CD4-positive, alpha-beta T cell (primary cell): ENCODE data around the gene VWA8. TPM values are rescaled to one million over a fixed set of nuclear protein-coding genes. Genes with fewer than 3 reads are reported as not detected.

Experiments
- ATAC-seq: fragments of 200-7000 bp; cut with Tn5 transposase; one replicate; pipeline ENCODE4 v1.10.0; 2022; ENCODE audit warnings: mild to moderate bottlenecking; ENCODE audit not compliant: poor library complexity
- CTCF ChIA-PET: fragments of 350-600 bp; sonication (Branson Sonifier 250); formaldehyde crosslinking; loops from one replicate; lab custom pipeline; 2021; ENCODE audit warnings: antibody characterized with exemption, inconsistent platforms; lab: Charles Lee
- POLR2A ChIA-PET: fragments of 350-600 bp; sonication (Branson Sonifier 250); formaldehyde crosslinking; loops from one replicate; lab custom pipeline; 2021; ENCODE audit warnings: antibody characterized with exemption, inconsistent platforms; lab: Charles Lee
- DNase-seq, 14 experiments: peaks; one replicate each; pipeline ENCODE4 v3.0.0-alpha.2; 2013 to 2020; ENCODE audit warnings: mixed read lengths in 2 of 14
- H3K27ac ChIP-seq, 2 donors: one replicate each; pipeline versions ENCODE4 v1.5.1 to v1.7.0; 2013; ENCODE audit warnings: low read length in 2 of 2, low read depth in 1 of 2, mild to moderate bottlenecking in 1 of 2
- H3K27me3 ChIP-seq, 2 experiments: 1 replicate in 1 of 2; 2 replicates in 1 of 2; pipeline versions ENCODE4 v1.6.1 to v1.7.0; 2013; ENCODE audit warnings: low read length in 2 of 2, control low read depth in 1 of 2, mild to moderate bottlenecking in 1 of 2, moderate library complexity in 1 of 2; ENCODE audit not compliant: insufficient read depth in 2 of 2, control insufficient read depth in 1 of 2
- H3K36me3 ChIP-seq: one replicate; pipeline ENCODE4 v1.6.1; 2013; ENCODE audit warnings: low read length, control low read depth; ENCODE audit not compliant: insufficient read depth
- H3K4me1 ChIP-seq: one replicate; pipeline ENCODE4 v1.6.1; 2013; ENCODE audit warnings: low read length, control low read depth; ENCODE audit not compliant: insufficient read depth
- H3K4me3 ChIP-seq: one replicate; pipeline ENCODE4 v1.5.1; 2013; ENCODE audit warnings: mild to moderate bottlenecking, low read length, moderate library complexity
- H3K9me3 ChIP-seq, 2 experiments: 1 replicate in 1 of 2; 2 replicates in 1 of 2; pipeline versions ENCODE4 v1.6.1 to v1.7.0; 2013; ENCODE audit warnings: low read length in 2 of 2, mild to moderate bottlenecking in 2 of 2, control low read depth in 1 of 2, moderate library complexity in 1 of 2; ENCODE audit not compliant: control insufficient read depth in 1 of 2, insufficient read depth in 1 of 2
- H3K27ac Mint-ChIP-seq: one replicate; pipeline ENCODE4 v1.8.0; 2020; ENCODE audit warnings: mixed read lengths
- H3K27me3 Mint-ChIP-seq: one replicate; pipeline ENCODE4 v1.8.0; 2021; ENCODE audit warnings: mixed read lengths
- H3K36me3 Mint-ChIP-seq: one replicate; pipeline ENCODE4 v1.8.0; 2021; ENCODE audit warnings: low read depth, mixed read lengths
- H3K4me1 Mint-ChIP-seq: one replicate; pipeline ENCODE4 v1.8.0; 2021; ENCODE audit warnings: low read depth, mixed read lengths
- H3K4me3 Mint-ChIP-seq: one replicate; pipeline ENCODE4 v1.8.0; 2020; ENCODE audit warnings: mild to moderate bottlenecking, mixed read lengths
- H3K9me3 Mint-ChIP-seq: one replicate; pipeline ENCODE4 v1.8.0; 2020; ENCODE audit warnings: mixed read lengths
- intact Hi-C, 2 experiments: fragments of 100-400 bp; cut with DNase I in 1 of 2; cut with micrococcal nuclease in 1 of 2; formaldehyde crosslinking; loops; one replicate each; pipeline versions ENCODE4 v1.15.1 to v1.9.0; 2023 to 2025; cut with DNase I, micrococcal nuclease
- total RNA-seq, 174 experiments: library from RNA in 2 of 174; stranded (reverse) in 2 of 174; gene quantifications; one replicate each; pipeline ENCODE4 v1.2.3 and lab custom pipeline; 2021 to 2026
- TF ChIP-seq, protein P1 (sequence below): fragments of 200-600 bp; IDR thresholded peaks from one replicate; pipeline ENCODE4 v1.8.0; 2022; ENCODE audit warnings: antibody characterized with exemption, mild to moderate bottlenecking

Gene VWA8
- total RNA-seq, 2 experiments from 2014 or later, result 18.7 to 19.0 TPM

DNA sequence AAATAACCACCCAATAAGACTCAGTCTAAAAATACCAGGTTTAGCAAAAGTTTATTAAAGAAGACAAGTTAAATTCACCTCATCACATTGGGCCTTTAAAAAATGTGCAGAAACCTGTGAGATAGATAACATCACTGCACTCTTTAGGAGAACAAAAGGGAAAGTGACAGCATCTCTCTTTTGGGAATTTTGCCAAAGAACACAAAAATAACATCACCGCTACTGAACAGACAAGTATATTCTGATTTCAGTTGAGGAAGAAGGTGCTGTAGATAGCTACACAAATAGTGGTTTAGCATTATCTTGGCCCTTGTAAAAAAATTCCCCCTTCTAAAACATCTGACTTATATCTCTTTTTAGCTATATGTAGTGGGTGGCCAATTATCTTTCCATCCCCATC, 244.7 kb downstream of the VWA8 start:
- Mint-ChIP-seq H3K36me3 (peaks cover 14% of the 10 kb centered on the region), H3K27me3 (no peaks in the 10 kb centered on the region), H3K9me3 (no peaks in the 10 kb centered on the region), H3K4me1 (no peaks in the 10 kb centered on the region), H3K4me3 (no peak overlapping the region), H3K27ac (no peak overlapping the region)
- POLR2A ChIA-PET, result no interaction called here
- CTCF ChIA-PET, result no interaction called here
- no peaks in the 10 kb centered on the region for H3K4me1 ChIP-seq
- no peaks in the 10 kb centered on the region for H3K27me3 ChIP-seq
- intact Hi-C loops, result no loop called here
- no peak overlapping the region for H3K4me3 ChIP-seq
- ATAC-seq, result no peak
- no peak overlapping the region for H3K27ac ChIP-seq
- no peak for DNase-seq
- H3K36me3 ChIP-seq, result peaks cover 18% of the 10 kb centered on the region
- TF ChIP-seq, protein P1, sequence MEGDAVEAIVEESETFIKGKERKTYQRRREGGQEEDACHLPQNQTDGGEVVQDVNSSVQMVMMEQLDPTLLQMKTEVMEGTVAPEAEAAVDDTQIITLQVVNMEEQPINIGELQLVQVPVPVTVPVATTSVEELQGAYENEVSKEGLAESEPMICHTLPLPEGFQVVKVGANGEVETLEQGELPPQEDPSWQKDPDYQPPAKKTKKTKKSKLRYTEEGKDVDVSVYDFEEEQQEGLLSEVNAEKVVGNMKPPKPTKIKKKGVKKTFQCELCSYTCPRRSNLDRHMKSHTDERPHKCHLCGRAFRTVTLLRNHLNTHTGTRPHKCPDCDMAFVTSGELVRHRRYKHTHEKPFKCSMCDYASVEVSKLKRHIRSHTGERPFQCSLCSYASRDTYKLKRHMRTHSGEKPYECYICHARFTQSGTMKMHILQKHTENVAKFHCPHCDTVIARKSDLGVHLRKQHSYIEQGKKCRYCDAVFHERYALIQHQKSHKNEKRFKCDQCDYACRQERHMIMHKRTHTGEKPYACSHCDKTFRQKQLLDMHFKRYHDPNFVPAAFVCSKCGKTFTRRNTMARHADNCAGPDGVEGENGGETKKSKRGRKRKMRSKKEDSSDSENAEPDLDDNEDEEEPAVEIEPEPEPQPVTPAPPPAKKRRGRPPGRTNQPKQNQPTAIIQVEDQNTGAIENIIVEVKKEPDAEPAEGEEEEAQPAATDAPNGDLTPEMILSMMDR, result no peak
- no peaks in the 10 kb centered on the region for H3K9me3 ChIP-seq

DNA sequence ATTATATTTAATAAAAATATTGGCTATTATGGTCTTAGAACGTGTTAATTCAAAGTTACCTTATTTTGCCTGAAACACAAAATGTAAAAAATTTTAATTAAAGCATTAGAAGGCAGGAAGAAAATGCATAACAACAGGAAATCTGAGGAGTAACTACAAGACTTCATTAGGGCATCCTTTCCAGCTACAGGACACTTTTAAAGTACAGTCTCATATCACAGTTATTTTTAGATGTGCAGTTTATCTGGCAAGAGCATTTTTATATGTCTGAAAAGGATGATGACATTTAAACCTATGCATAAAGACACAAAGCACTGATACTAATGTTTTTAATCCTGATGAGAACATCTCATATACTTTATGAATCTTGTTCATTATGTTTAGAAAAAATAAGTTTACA, 247.5 kb downstream of the VWA8 start:
- intact Hi-C loops, result no loop called here
- Mint-ChIP-seq H3K27me3 (no peaks in the 10 kb centered on the region), H3K36me3 (peaks cover 34% of the 10 kb centered on the region), H3K27ac (no peak overlapping the region), H3K9me3 (no peaks in the 10 kb centered on the region), H3K4me3 (no peak overlapping the region), H3K4me1 (no peaks in the 10 kb centered on the region)
- no peaks in the 10 kb centered on the region for H3K4me1 ChIP-seq
- no peaks in the 10 kb centered on the region for H3K9me3 ChIP-seq
- no peaks in the 10 kb centered on the region for H3K27me3 ChIP-seq
- peaks cover 2% of the 10 kb centered on the region for H3K36me3 ChIP-seq
- DNase-seq (no peak), ATAC-seq (no peak)
- no peak overlapping the region for H3K4me3 ChIP-seq
- TF ChIP-seq, protein P1, result no peak
- CTCF ChIA-PET, result no interaction called here
- POLR2A ChIA-PET, result no interaction called here
- H3K27ac ChIP-seq, result no peak overlapping the region

DNA sequence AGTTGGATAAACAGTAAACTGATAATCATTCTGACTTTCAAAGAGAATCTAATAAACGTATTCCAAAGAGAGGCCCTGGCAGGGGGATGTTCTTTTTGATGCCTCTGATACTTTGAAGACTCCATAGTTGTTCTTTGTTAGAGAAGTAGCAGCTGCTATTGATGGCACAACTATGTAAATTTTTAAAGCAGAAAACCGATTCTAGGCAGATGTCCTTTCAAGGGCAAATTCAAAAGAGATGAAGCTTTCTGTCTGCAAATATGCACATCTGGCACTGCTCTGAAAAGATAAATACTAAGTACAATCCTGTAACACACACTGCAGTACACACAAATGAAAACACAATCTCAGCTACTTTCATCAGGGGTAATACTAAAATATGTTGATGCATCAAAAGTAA, 250.1 kb downstream of the VWA8 start:
- Mint-ChIP-seq H3K27me3 (no peaks in the 10 kb centered on the region), H3K4me1 (no peaks in the 10 kb centered on the region), H3K27ac (no peak overlapping the region), H3K4me3 (no peak overlapping the region), H3K9me3 (no peaks in the 10 kb centered on the region), H3K36me3 (peaks cover 33% of the 10 kb centered on the region)
- no peaks in the 10 kb centered on the region for H3K27me3 ChIP-seq
- DNase-seq, result no peak
- TF ChIP-seq, protein P1, result no peak
- POLR2A ChIA-PET, result no interaction called here
- CTCF ChIA-PET, result no interaction called here
- H3K27ac ChIP-seq, result no peak overlapping the region
- H3K9me3 ChIP-seq, result no peaks in the 10 kb centered on the region
- intact Hi-C loops, result no loop called here
- ATAC-seq, result no peak
- H3K36me3 ChIP-seq, result peaks cover 2% of the 10 kb centered on the region
- no peaks in the 10 kb centered on the region for H3K4me1 ChIP-seq
- H3K4me3 ChIP-seq, result no peak overlapping the region
